Measurements from ENCODE around the gene PHOX2B. TPM values are rescaled to one million over a fixed set of nuclear protein-coding genes. Genes with fewer than 3 reads are reported as not detected.

The PHOX2B gene
- total and polyA plus RNA-seq, 2 of the 4 experiments (the other 2 are of a cell fraction): not detected

DNA sequence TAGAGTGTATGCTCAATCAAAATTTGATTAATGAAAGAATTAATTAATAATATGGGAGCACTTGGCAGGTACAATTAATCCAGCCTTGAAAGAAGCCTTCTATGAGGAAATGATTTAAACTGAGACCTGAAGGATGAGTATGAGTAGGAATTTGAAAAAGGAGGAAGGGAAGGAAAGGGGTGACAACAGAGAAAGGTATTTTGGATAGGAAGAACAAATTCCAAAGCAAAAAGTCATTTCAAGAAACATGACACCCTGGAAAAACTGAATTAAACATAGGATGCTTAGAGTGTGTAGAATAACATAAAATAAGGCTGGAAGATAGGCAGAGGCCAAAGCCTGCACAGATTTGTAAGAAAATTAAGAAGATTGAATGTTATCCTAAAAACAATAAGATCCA, 29.6 kb downstream of the PHOX2B start:
- ChIA-PET CTCF (interaction anchor here (0.5 kb wide), 1 partner anchor 490 kb away, joined by 3 read pairs; no protein-coding TSS in a partner anchor), POLR2A (ENCODE audit: unreplicated experiment) (no interaction called here)
- Histone ChIP-seq H2AK5ac (ENCODE audit: low read depth, low read length) (no peak overlapping the region), H3K27me3 (ENCODE audit: control insufficient read depth, insufficient read depth, low read length) (no peaks in the 10 kb centered on the region), H3K36me3 (ENCODE audit: control insufficient read depth, insufficient read depth, low read length) (no peaks in the 10 kb centered on the region), H3K4ac (ENCODE audit: low read depth, low read length) (peak overlapping the region; percentile 67; the same call in 1 of the 2 replicates), H3K9ac (ENCODE audit: low read depth, low read length) (no peak overlapping the region), H3K18ac (ENCODE audit: low read depth, low read length) (peak overlapping the region; percentile 45; the same call in 1 of the 2 replicates), H3K4me3 (ENCODE audit: insufficient read depth, low read depth, low read length) (no peak overlapping the region), H3K14ac (replicated peaks; ENCODE audit: low read depth, low read length) (no peak overlapping the region), H3K4me2 (ENCODE audit: low read depth, low read length) (peak overlapping the region; percentile 74; the same call in 1 of the 2 replicates), H2BK15ac (ENCODE audit: low read depth, low read length) (peak overlapping the region; percentile 18; the same call in 1 of the 3 replicates), H3K27ac (ENCODE audit: insufficient read depth, low read length) (no peak overlapping the region), H3K23ac (ENCODE audit: low read depth, low read length) (peak overlapping the region; percentile 23; the same call in 1 of the 2 replicates), H3K9me3 (ENCODE audit: control insufficient read depth, insufficient read depth, low read length) (no peaks in the 10 kb centered on the region), H2AK9ac (replicated peaks; ENCODE audit: low read depth, low read length, poor library complexity) (no peak overlapping the region), H2BK20ac (ENCODE audit: low read depth, low read length) (peak overlapping the region; percentile 96; the same call in 1 of the 2 replicates), H3K56ac (ENCODE audit: extremely low read depth, insufficient read depth, low read length) (0 out of 2 replicates have a peak overlapping the region, but pooled peaks have one; percentile 4), H3K9me1 (ENCODE audit: insufficient read depth, low read length) (peaks cover 3% of the 10 kb centered on the region; the same call in 1 of the 2 replicates), H2BK120ac (ENCODE audit: low read depth, low read length) (peak overlapping the region; percentile 85), H4K5ac (ENCODE audit: low read depth, low read length) (no peak overlapping the region), H2AFZ (replicated peaks; ENCODE audit: low read length, poor library complexity) (no peak overlapping the region), H4K20me1 (ENCODE audit: insufficient read depth, low read length) (no peaks in the 10 kb centered on the region), H3K4me1 (ENCODE audit: control insufficient read depth, insufficient read depth, low read length) (peaks cover 3% of the 10 kb centered on the region), H3K79me1 (ENCODE audit: low read depth in 1 of 2, low read length in 2 of 2) (no peaks in the 10 kb centered on the region), H4K8ac (ENCODE audit: low read depth in 2 of 2, low read length in 2 of 2) (peak overlapping the region in 1 of 2 experiments; percentile 56; a peak in 1 of 4 replicates), H2BK5ac (ENCODE audit: low read depth, low read length, poor library complexity, severe bottlenecking) (peak overlapping the region; percentile 94), H4K91ac (ENCODE audit: insufficient read depth, low read depth, low read length) (0 out of 2 replicates have a peak overlapping the region, but pooled peaks have one; percentile 9)
- intact Hi-C loops (cut with micrococcal nuclease) (no loop called here), dilution Hi-C loops (cut with HindIII; ENCODE audit: low sequenced_read_pairs, unreplicated experiment) (no loop called here), in situ Hi-C loops (cut with MboI; ENCODE audit: low sequenced_read_pairs) (no loop called here)
- ATAC-seq (ENCODE audit: low read depth): peak; percentile 79
- TF ChIP-seq FOS (IDR thresholded peaks at IDR 0.05; ENCODE audit: low read depth, low read length): 0 out of 2 replicates have a peak, but pooled peaks have one; percentile 14
- TF ChIP-seq SMC3 (IDR thresholded peaks at IDR 0.05; ENCODE audit: low read depth, low read length): no peak
- BruUV-seq (replicated peaks): no TSS peak
- peak; percentile 81 for DNase-seq

All from IMR-90 (cell line).